Activated CD8-positive, alpha-beta memory T cell treated with anti-CD3 and anti-CD28 coated beads for 36 hours (primary cell): ENCODE data around the gene ABR. TPM values are rescaled to one million over a fixed set of nuclear protein-coding genes. Genes with fewer than 3 reads are reported as not detected.
"Not testable (repeated sequence)": the region's sequence is repeated elsewhere in the genome, so short reads cannot be mapped to it uniquely, and the experiment has no call there.

Experiments
- CTCF ChIA-PET: fragments of 350-600 bp; sonication (Branson Sonifier 250); formaldehyde crosslinking; loops from one replicate; lab custom pipeline; 2021; ENCODE audit warnings: antibody characterized with exemption; lab: Charles Lee
- POLR2A ChIA-PET: fragments of 350-600 bp; sonication (Branson Sonifier 250); formaldehyde crosslinking; loops from one replicate; lab custom pipeline; 2021; ENCODE audit warnings: antibody characterized with exemption; lab: Charles Lee
- total RNA-seq, 2 experiments: library from RNA; stranded (reverse); gene quantifications; one replicate each; pipeline ENCODE4 v1.2.3, GENCODE V29; 2021

The ABR gene
- total RNA-seq, 2 experiments from 2014 or later, result 52.5 to 56.2 TPM

DNA sequence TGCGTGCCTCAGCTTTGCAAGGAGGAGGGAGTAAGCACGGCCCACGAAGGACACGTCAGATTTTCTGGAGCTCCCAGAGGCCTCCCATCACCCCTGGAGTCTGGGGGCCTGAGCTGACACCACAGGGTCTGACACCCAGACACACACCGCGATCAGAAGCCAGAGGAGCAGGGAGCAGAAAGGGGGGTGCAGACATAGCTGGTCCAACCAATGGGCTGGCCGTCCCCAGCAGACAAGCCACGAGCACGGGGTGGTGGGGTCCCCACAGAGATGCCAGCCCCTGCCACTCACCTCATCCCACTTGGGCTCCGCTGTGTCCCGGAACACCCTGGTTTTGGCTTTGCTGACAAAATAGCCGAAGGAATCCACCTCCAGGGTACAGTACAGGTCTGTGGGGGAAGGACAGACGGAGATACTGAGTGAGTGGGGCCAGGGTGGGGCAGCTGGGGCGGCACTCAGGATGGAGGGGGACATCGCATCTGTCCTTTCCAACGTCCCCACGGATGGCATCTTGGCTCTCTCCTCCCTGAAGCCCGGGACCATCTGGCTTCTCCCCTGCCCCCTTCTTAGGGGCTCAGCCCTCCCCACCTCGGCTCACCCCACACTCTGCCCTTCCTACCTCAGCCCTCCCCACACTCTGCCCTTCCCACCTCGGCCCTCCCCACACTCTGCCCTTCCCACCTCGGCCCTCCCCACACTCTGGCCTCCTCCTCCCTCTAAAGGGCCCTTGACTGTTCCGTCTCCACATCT is 129.4 kb downstream of the ABR start:
- POLR2A ChIA-PET, result no interaction called here
- CTCF ChIA-PET, result no interaction called here

DNA sequence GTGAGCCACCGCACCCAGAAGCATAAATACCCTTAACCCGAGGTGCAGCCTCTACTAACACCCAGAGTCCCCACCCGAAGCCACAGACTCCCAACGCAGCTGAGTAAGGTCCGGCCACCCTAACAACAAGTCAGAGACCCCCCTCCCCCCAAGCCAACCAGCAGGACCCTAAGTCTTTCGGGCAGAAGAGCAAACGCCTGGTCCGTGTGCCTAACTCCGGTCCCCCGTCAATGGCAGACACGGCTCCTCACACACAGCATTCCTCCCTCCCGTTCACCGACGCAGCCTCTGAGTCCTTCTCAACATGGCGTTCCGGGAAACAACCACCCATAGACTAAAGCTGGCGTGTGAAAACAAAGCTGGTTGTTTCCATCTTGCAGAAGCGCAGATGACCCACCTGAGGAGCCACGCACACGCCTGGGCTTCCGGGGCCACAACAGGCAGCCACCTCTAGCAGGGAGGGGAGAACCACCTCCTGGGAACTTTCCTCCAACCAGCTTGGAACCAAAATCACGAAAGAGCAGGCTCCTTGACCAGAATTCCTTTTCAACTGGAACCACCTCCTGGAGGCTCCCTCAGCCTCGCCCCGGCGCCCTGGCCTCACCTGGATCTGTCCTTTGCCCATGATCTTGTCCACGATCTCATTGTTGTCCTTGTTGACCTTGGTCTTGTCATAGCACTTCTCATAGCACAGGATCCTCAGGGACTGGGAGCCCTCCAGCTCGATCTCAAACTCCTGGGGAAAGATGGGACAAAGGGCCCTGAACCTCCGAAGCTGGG is 130.1 kb downstream of the ABR start:
- POLR2A ChIA-PET, result no interaction called here
- CTCF ChIA-PET, result no interaction called here

DNA sequence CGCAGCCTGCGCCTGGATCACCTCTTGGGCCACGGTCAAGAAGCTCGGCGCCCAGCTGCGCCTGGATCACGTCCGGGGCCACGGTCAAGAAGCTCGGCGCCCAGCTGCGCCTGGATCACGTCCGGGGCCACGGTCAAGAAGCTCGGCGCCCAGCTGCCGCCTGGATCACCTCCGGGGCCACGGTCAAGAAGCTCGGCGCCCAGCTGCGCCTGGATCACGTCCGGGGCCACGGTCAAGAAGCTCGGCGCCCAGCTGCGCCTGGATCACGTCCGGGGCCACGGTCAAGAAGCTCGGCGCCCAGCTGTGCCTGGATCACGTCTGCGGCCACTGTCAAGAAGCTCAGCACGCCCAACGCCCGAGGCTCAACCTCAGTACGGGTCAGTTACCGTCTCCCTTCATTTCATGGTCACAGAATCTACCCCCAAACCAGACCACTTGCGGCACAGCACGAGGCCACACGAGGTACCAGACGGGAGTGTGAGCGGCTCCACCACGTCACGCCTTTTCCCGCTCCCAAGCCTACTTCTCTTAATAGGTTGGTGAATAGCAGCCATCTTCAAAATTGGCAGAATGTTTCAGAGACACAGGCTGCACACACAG is 131.2 kb downstream of the ABR start:
- CTCF ChIA-PET, POLR2A ChIA-PET: not testable (repeated sequence)

DNA sequence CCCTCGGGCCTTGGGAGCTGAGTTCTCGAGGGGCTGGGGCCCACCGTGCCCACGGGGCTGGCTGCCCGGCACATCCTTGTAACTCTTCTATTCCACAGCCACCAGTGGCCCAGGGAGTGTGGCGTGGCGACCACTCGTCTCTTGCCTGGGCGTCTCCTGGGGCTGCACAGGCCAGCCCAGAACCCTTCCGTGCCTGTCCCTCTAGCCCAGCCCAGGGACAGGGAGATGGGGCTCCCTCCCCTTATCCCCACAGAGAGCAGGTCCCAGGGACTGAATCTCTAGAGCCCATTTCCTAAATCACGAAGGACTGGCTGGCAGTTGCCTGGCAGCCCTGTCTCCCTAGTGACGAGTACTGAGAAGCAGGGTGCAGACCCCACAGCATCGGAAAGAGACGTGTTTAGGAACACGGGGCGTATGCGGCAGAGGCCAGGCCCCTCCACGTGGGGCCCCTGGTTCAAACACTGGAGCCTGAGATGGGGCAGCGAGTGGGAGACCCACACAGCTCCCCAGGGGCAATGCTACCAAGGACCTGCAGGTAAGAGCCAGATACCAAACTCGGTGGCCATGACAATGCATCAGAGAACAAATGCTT is 131.8 kb downstream of the ABR start:
- CTCF ChIA-PET, result no interaction called here
- POLR2A ChIA-PET, result no interaction called here

DNA sequence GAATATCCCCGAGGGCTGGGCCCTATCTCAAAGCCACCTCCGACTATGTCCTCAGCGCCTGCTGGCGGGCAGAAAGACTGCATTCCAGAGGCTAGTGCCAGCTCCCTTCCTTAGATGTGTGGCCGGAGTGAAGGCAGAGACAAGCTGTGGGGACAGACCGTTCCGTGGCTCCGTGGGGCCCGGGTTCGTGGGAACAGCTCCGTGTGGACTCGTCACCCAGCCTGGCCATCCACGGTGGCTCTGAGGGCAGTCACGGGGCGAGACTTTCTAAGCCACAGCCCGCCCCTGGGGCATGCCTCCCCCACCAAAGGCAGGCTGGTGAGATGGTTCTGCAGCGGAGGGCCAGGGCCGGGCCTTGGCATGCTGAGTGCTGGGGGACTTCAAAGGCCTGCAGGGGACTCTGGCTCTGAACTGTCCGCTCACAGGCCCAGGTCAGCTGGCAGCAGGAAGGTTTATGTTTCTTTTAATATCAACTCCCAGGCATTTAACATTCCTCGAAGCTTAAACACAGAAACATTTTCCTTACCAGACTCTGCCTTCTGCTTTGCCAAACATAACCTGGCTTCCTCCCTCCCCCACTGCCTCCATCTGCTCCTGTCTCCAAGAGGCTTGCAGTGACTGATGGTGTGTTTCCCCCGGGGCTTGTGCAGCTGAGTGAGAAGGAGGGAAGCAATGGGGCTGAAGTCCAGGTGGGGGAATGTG is 132.5 kb downstream of the ABR start:
- ChIA-PET POLR2A (no interaction called here), CTCF (no interaction called here)

DNA sequence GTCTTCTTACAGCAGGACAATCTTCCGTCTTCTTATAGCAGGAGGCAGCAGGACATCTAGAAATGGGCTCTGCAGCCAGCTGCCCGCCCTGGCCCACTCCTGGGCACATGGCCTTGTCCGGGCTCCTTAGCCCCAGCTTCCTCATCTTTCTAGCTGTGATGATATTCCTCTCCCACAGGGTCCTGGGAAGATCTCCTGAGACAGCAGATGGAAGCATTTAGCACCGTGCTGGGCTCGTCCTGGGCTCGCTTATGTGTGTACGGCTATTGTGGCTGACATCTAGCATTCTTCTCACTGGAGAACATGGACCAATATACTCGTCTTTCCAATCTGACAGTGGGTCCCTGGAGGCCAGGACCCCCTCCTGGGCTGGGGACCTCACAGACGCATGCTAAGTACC is 134.3 kb downstream of the ABR start:
- ChIA-PET CTCF (no interaction called here), POLR2A (no interaction called here)

DNA sequence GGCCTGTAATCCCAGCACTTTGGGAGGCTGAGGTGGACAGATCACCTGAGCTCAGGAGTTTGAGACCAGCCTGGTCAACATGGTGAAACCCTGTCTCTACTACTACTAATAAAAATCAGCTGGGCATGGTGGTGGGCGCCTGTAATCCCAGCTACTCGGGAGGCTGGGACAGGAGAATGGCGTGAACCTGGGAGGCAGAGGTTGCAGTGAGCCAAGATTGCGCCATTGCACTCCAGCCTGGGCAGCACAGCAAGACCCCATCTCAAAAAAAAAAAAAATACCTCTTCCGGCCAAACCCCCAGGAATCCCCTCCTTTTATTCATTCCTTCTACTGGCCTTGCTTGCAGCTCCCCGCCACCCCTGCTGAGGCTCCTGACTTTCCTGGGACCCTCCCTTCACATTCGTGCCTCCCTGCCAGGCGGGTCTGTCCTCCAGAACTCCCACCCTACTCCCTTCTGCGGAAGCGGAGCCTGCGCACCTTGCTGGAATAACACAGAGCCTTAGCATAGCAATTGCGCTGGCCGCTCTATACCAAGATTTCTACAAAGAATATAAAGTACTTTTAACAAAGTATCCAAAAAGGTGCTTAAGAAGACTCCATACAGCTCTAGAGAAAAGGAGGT is 135.3 kb downstream of the ABR start:
- POLR2A ChIA-PET, result not testable (repeated sequence)
- CTCF ChIA-PET, result interaction anchor here (0.9 kb wide), 1 partner anchor 11 kb away, joined by 3 read pairs; no protein-coding TSS in a partner anchor

DNA sequence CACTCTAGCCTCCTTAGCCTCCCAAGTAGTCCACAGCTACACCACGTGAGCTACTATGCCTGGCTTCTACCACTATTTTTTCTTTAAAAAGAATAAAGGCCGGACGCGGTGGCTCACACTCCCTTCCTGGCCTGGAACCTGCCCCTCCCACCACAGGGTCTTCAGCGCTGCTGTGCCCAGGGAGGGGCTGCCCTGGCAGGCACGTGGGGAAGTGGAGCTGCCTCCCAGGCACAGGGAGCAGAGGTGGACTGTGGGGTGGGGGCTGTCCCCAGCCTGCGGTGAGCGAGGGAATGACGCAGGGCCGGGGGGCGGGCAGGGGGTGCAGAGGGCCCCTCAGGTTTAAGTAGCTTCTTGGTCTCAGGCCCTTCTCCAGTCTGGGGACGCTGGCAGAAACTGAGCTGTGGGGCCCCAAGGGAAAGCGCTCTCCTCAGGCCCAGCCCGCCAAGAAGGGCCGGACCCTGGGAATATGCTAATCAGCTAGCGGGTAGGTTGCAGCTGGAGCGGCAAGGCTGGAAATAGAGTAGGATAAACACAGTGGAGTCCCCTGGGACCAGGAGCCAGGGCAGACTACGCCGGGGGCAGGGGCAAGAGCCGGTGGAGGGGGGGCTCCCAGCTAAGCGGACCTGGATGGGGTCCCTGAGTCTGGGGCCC is 136.1 kb downstream of the ABR start:
- CTCF ChIA-PET, result interaction anchor here (0.9 to 1.3 kb wide), 2 partner anchors 12 kb away, joined by 3 to 4 read pairs; no protein-coding TSS in a partner anchor
- POLR2A ChIA-PET, result no interaction called here

DNA sequence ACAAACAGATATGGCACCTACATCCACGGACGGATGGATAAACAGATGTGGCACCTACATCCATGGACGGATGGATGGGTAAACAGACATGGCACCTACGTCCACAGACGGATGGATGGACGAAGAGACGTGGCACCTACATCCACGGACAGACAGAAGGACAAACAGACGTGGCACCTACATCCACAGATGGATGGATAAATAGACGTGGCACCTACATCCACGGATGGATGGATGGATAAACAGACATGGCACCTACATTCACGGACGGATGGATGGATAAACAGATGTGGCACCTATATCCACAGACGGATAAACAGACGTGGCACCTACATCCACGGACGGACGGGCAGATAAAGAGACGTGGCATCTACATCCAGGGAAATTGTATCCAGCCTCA is 137.3 kb downstream of the ABR start:
- CTCF ChIA-PET, result interaction anchor here (1.3 kb wide), 1 partner anchor 13 kb away, joined by 4 read pairs; no protein-coding TSS in a partner anchor
- POLR2A ChIA-PET, result no interaction called here

DNA sequence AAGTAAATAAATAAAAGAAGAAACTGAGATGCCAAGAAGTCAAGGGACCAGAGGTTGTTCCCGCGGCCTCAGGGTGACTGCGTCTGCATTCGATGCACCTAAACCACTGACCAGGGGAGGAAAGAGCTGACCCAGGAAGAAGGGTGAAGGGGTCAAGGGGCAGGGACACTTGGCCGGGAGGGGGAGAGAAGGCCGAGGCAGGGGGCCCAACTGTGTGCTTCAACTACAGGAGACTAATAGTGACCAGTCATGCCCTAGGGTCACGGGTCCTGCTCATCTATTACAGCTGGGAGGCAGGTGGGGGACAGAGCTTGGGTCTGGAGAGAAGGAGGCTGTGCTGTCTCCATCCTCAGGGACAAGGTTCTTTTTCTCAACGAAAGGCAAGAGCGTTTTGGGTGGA is 138.0 kb downstream of the ABR start:
- POLR2A ChIA-PET, result no interaction called here
- CTCF ChIA-PET, result no interaction called here

DNA sequence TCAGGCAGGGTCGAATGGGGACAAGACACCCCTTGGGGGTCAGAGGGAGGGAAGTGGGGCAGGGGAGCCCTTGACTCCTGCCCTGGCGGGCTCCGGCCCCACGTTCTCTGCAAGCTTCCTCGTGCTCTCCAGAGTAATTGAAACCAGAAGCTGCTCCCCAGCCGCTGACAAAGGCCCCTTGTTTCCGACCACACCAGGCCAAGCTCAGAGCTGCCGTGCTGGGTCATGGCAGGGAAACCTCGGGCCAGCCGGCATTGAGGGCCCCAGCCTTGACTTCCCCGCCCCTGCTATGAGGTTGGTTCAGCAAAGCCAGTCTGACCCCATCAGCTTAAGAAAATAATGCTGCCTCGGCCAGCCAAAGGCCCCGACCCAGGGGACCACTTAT is 139.6 kb downstream of the ABR start:
- CTCF ChIA-PET, result interaction anchor here (0.5 kb wide), 1 partner anchor 1510 kb away, joined by 3 read pairs; no protein-coding TSS in a partner anchor

DNA sequence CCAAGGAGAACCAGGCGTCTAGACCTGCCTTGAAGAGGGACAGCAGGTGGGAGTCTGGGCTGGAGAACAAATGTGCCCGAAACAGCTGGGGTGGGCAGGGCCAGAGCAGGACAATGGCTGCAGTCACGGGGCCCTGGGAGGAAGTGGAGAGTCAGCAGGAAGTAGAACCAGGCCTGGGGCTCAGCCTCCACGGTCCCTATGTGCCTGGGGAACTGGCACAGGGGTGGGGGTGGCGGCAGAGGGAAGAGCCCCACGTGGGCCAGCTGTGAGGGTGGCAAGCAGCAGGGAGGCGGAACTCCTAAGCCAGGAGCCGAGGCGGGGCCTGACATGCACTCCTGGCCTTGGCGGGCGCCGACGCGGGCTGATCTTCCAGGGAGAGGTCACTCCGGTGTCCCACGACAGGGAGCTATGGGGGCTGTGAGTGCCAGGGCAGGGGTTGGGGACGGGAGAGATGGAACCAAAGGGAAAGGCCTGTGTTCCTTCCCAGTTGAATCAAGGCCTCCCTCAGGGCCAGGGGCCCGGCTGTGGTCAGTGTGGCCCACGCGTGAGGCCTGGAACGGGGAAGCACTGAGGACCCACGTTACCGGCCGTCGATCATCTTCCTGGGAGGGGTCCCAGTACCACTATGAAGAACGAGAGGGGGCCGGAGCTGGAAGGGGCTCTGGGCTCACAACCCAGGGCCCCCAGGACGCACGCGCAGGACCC is 140.1 kb downstream of the ABR start:
- CTCF ChIA-PET, result interaction anchor here (1.2 kb wide), 1 partner anchor 19 kb away, joined by 6 read pairs; no protein-coding TSS in a partner anchor
- POLR2A ChIA-PET, result no interaction called here

More for the DNA sequence above, 139.6 kb downstream of the ABR start:
- POLR2A ChIA-PET, result no interaction called here

DNA sequence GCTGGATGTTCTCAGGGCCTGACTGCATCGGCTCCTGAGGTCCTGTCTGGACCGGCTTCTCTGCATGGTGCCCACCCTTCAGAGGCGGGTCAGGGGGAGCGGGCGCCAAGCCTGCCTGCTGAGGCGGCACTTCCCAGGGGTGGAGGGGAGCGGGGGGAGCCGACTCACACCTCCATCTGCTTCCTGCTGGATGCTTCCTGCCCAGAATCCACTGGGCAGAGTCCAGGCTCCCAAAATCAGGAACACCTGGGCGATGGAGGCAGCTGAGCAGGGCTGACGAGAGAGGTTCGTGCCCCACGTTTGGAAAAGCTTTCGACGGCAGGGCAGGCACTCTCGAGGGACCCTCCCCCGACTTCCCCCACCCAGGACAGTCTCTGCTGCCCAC is 140.7 kb downstream of the ABR start:
- ChIA-PET POLR2A (no interaction called here), CTCF (interaction anchor here (1.2 kb wide), 1 partner anchor 19 kb away, joined by 6 read pairs; no protein-coding TSS in a partner anchor)

DNA sequence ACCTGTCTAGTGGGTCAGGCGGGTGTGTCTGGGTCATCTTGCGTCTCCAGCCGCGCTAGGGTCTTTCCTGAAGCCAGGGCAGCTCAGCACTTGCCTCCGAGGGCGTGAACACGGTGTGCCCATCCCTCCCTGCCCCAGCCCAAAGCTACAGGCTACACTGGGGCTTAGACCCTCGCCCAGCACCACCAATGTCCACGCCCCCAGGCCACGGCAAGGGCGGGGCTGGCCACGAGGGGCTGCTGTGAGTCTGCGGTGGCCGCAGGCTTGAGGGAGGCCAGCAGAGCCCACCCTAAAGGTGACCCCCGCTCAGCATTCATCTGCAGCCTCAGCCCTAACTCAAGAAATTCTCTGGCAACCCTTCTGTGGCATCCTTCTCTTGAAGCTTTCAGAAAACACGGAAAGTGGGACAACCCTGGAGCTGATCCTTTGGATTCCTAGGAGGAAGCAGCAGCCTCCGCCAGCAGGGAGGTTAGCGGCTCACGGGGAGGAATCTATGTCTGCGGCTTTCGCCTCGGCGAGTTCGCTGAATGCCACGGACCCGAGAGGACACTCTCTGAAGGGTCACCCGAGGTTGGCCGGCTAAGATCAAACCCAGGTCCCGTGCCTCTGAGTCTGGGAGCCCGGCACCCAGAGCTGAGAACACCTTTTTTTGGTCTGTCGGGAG is 141.2 kb downstream of the ABR start:
- POLR2A ChIA-PET, result no interaction called here
- CTCF ChIA-PET, result interaction anchor here (1.2 kb wide), 1 partner anchor 20 kb away, joined by 6 read pairs; no protein-coding TSS in a partner anchor

DNA sequence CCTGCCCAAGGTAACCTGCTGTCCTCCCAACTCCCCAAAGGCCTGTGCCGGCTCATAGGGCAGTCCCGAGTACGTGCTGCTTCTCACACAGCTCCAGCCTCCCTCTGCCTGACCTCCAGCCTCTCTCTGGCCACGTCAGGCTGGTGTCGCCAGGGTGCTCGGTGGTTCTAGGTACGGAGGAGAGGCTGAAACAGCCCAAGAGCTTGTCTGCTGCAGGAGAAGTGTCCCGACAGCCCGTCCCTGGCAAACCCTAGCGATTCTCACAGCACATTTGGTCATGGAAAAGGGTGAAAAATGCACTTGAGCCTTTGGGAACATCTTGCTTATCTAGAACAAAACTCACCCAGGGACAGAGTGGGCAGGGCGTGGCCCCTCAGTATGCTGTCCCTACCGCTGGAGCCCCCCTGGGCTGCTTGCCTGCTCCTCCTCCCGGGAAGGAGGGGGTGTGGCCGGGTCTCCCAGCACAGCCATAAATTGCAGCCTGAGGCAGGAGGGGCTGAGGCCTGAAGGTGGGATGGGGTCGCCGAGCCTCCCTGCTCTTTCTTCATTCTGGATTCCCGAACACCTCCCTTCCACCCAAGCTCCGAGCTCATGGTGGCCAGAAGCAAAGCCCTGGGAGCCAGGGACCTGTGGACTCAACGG is 142.4 kb downstream of the ABR start:
- POLR2A ChIA-PET, result no interaction called here
- CTCF ChIA-PET, result no interaction called here

DNA sequence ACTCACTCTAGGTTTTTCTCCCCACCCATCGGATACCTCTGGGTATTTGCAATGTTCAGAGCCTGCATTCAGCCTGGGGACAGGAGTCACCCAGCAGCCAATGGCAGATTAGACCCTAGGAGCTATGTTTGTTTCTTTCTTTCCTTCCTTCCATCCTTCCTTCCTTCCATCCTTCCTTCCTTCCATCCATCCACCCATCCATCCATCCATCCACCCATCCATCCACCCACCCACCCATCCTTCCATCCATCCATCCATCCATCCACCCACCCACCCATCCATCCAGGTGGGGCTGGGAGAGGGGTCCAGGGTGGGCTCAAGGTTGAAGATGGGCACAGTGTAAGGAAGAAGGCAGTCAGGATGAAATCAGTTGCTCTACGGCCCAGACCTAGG is 142.9 kb downstream of the ABR start:
- CTCF ChIA-PET, result no interaction called here
- POLR2A ChIA-PET, result no interaction called here
